B cell (primary cell): ENCODE measurements around the gene OTOP3. TPM values are rescaled to one million over a fixed set of nuclear protein-coding genes. Genes with fewer than 3 reads are reported as not detected.
"Not testable (repeated sequence)": the region's sequence is repeated elsewhere in the genome, so short reads cannot be mapped to it uniquely, and the experiment has no call there.

Source experiments
- ATAC-seq: fragments of 200-7000 bp; cut with Tn5 transposase; one replicate; pipeline ENCODE4 v1.10.0; 2021; ENCODE audit warnings: low read depth, mild to moderate bottlenecking, moderate number of reproducible peaks, moderate library complexity
- CTCF ChIA-PET: fragments of 350-600 bp; sonication (Branson Sonifier 250); formaldehyde crosslinking; loops from one replicate; lab custom pipeline; 2021; ENCODE audit warnings: antibody characterized with exemption, inconsistent platforms; lab: Charles Lee
- POLR2A ChIA-PET: fragments of 350-600 bp; sonication (Branson Sonifier 250); formaldehyde crosslinking; loops from one replicate; lab custom pipeline; 2021; ENCODE audit warnings: antibody characterized with exemption; lab: Charles Lee
- DNase-seq: peaks from one replicate; pipeline ENCODE4 v3.0.0; 2013
- H2AFZ ChIP-seq: 2 replicates; pipeline ENCODE4 v1.6.1; 2012; ENCODE audit warnings: mild to moderate bottlenecking, low read depth, low read length; ENCODE audit not compliant: insufficient read depth, poor library complexity, severe bottlenecking
- H3K27ac ChIP-seq, 2 donors: 1 replicate in 1 of 2; 2 replicates in 1 of 2; pipeline ENCODE4 v1.5.1; 2012 to 2013; ENCODE audit warnings: low read length in 2 of 2, mild to moderate bottlenecking in 2 of 2, moderate library complexity in 1 of 2
- H3K27me3 ChIP-seq, 4 experiments: fragments of 200-600 bp in 1 of 4; sonication (generic) in 1 of 4; replicated peaks in 1 of 4; 1 replicate in 2 of 4; 2 replicates in 2 of 4; pipeline versions ENCODE4 v1.6.1 to v1.7.0; 2013 to 2016; ENCODE audit warnings: low read length in 3 of 4, mild to moderate bottlenecking in 2 of 4, mixed read lengths in 1 of 4, moderate library complexity in 1 of 4; ENCODE audit not compliant: insufficient read depth in 4 of 4, control insufficient read depth in 3 of 4; ENCODE audit errors: control extremely low read depth in 1 of 4
- H3K36me3 ChIP-seq, 2 experiments: replicated peaks in 1 of 2; 1 replicate in 1 of 2; 2 replicates in 1 of 2; pipeline versions ENCODE4 v1.6.1 to v1.7.1; 2013; ENCODE audit warnings: low read length in 1 of 2; ENCODE audit not compliant: insufficient read depth in 2 of 2, control insufficient read depth in 1 of 2; ENCODE audit errors: control extremely low read depth in 1 of 2, extremely low read depth in 1 of 2
- H3K4me1 ChIP-seq, 2 donors: fragments of 200-600 bp in 1 of 2; sonication (generic) in 1 of 2; 1 replicate in 1 of 2; 2 replicates in 1 of 2; pipeline versions ENCODE4 v1.5.1 to v1.6.1; 2013 to 2017; ENCODE audit warnings: low read length in 2 of 2; ENCODE audit not compliant: control insufficient read depth in 2 of 2, insufficient read depth in 2 of 2
- H3K4me2 ChIP-seq: replicated peaks from 2 replicates; pipeline ENCODE3; 2012; ENCODE audit warnings: mild to moderate bottlenecking, low read depth, low read length; ENCODE audit not compliant: poor library complexity, severe bottlenecking
- H3K4me3 ChIP-seq, 5 experiments: fragments of 200-600 bp in 1 of 5; sonication (generic) in 1 of 5; 1 replicate in 3 of 5; 2 replicates in 2 of 5; pipeline versions ENCODE4 v1.5.1 to v1.7.0; 2011 to 2016; ENCODE audit warnings: low read length in 4 of 5, mild to moderate bottlenecking in 4 of 5, low read depth in 2 of 5, control low read depth in 1 of 5, moderate library complexity in 1 of 5; ENCODE audit not compliant: insufficient read depth in 1 of 5; ENCODE audit errors: control extremely low read depth in 1 of 5, extremely low read depth in 1 of 5
- H3K79me2 ChIP-seq: fragments of 200-600 bp; sonication (generic); one replicate; pipeline ENCODE4 v1.6.0; 2016; ENCODE audit warnings: low read length; ENCODE audit not compliant: control insufficient read depth, insufficient read depth
- H3K9ac ChIP-seq: fragments of 200-600 bp; sonication (generic); 2 replicates; pipeline ENCODE4 v1.6.1; 2017; ENCODE audit warnings: mild to moderate bottlenecking, low read length, moderate library complexity
- H3K9me3 ChIP-seq, 3 donors: one replicate each; pipeline versions ENCODE4 v1.6.1 to v1.7.1; 2013; ENCODE audit warnings: low read length in 2 of 3; ENCODE audit not compliant: control insufficient read depth in 2 of 3, insufficient read depth in 1 of 3; ENCODE audit errors: control extremely low read depth in 1 of 3
- H4K20me1 ChIP-seq: 2 replicates; pipeline ENCODE4 v1.6.0; 2012; ENCODE audit warnings: mild to moderate bottlenecking, low read length; ENCODE audit not compliant: insufficient read depth, control insufficient read depth, poor library complexity, severe bottlenecking
- H3K27ac Mint-ChIP-seq: one replicate; pipeline ENCODE4 v1.8.0; 2021; ENCODE audit warnings: mixed read lengths
- H3K27me3 Mint-ChIP-seq: one replicate; pipeline ENCODE4 v1.8.0; 2021; ENCODE audit warnings: mixed read lengths
- H3K4me1 Mint-ChIP-seq: one replicate; pipeline ENCODE4 v1.8.0; 2021; ENCODE audit warnings: mixed read lengths
- H3K4me3 Mint-ChIP-seq: one replicate; pipeline ENCODE4 v1.8.0; 2021; ENCODE audit warnings: mixed read lengths
- H3K9me3 Mint-ChIP-seq: one replicate; pipeline ENCODE4 v1.8.0; 2022; ENCODE audit warnings: mixed read lengths; ENCODE audit not compliant: insufficient read depth
- EZH2 ChIP-seq: IDR thresholded peaks from 2 replicates; pipeline ENCODE4 v1.6.1; 2012; ENCODE audit warnings: borderline replicate concordance, low read depth, mild to moderate bottlenecking, moderate library complexity, low read length; ENCODE audit not compliant: insufficient read depth, poor library complexity, severe bottlenecking
- WGBS: methylation state at CpG from one replicate; pipeline ENCODE4 v1.1.5; 2013; ENCODE audit warnings: missing lambda C conversion rate; ENCODE audit not compliant: insufficient coverage; 5-methylcytosine and 5-hydroxymethylcytosine counted together
- intact Hi-C: fragments of 100-400 bp; cut with micrococcal nuclease; formaldehyde crosslinking; loops from one replicate; pipeline ENCODE4 v1.10.0; 2022
- polyA plus RNA-seq: library from polyadenylated mRNA; depleted of rRNA; stranded (reverse); fragments of >200 nt; gene quantifications from 2 replicates; pipeline ENCODE4 v1.2.3, GENCODE V29; 2012
- total RNA-seq, 2 donors: library from RNA; stranded (reverse); fragments of 120-200 nt in 1 of 2; gene quantifications; 1 replicate in 1 of 2; 2 replicates in 1 of 2; pipeline versions ENCODE4 v1.2.3 to v1.2.4, GENCODE V29; 2013 to 2022
- TF ChIP-seq, protein P1 (sequence below): fragments of 200-600 bp; IDR thresholded peaks from one replicate; pipeline ENCODE4 v1.8.0; 2022; ENCODE audit warnings: antibody characterized with exemption, mild to moderate bottlenecking

Gene OTOP3
- total and polyA plus RNA-seq, 2 donors (not counting 1 experiment from before 2014, with no cell fraction given): not detected

DNA sequence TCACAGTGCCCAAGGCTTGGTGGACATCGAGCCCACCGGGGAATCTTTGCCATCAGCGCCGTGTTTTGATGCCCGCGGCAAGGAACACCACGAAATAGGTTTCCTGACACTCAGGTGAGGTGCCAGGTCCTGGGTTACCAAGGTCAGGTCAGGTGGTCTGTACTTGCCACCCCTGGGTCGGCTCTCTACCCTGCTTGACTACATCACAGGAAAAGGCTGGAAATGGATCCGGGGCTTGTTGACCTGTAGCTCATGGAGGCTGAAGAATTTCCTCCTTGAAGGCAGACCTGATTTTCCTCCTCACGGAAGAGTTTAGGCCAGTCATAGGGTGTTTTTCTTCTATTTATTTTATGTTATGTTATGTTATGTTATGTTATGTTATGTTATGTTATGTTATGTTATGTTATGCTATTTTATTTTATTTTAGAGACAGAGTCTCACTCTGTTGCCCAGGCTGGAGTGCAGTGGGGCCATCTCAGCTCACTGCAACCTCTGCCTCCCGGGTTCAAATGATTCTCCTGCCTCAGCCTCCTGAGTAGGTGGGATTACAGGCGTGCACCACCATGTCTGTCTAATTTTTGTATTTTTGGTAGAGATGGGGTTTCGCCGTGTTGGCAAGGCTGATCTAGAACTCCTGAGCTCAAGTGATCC is 47.1 kb downstream of the OTOP3 start:
- H3K4me1 Mint-ChIP-seq: peaks cover 17% of the 10 kb centered on the region
- not testable (repeated sequence) for H3K27ac ChIP-seq, H4K20me1 ChIP-seq, H3K36me3 ChIP-seq, H3K9me3 ChIP-seq, H3K9me3 Mint-ChIP-seq, ATAC-seq, H3K79me2 ChIP-seq, H3K27ac Mint-ChIP-seq, DNase-seq
- Histone ChIP-seq H3K4me1 (peaks cover 18 to 24% of the 10 kb centered on the region in 2 donors), H3K9ac (peak overlapping the region; percentile 69), H3K4me3 (peak overlapping the region in 4 of 5 experiments; percentile 60 to 67 (median 62)), H3K27me3 (peaks cover 0 to 56% (median 13%) of the 10 kb centered on the region in 4 experiments), H3K4me2 (peak overlapping the region; percentile 88), H2AFZ (peak overlapping the region; percentile 76)
- H3K27me3 Mint-ChIP-seq: peaks cover 25% of the 10 kb centered on the region
- 21% methylated on average over 11 of the region's 14 CpGs for WGBS
- CTCF ChIA-PET: interaction anchor here (0.9 to 1.4 kb wide), 3 partner anchors 21 to 29 kb away, joined by 3 to 5 read pairs (median 4); partner anchors contain the start of gene MRPL58
- peak overlapping the region; percentile 94 for H3K4me3 Mint-ChIP-seq
- POLR2A ChIA-PET: interaction anchor here (1.0 kb wide), 1 partner anchor 30 kb away, joined by 3 read pairs; the partner anchor contains the start of gene MRPL58
- intact Hi-C loops: loop anchor here (1.0 kb wide), 1 partner anchor 30 kb away; the partner anchor contains the start of gene MRPL58

DNA sequence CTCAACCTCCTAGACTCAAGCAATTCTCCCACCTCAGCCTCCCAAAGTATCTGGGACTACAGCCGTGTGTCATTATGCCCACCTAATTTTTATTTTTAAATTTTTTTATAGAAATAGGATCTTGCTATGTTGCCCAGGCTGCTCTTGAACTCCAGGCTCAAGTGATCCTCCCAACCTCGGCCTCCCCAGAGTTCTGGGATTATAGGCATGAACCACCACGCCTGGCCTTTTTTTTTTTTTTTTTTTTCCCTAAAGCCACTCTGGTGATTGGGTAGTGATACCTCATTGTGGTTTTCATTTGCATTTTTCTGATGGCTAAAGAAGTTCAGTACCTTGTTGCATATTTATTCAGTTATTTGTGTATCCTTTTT is 50.5 kb downstream of the OTOP3 start:
- no CpG with 5 or more reads among the region's 3 CpGs for WGBS
- Histone ChIP-seq H3K9me3 (peaks cover 0 to 12% (median 0%) of the 10 kb centered on the region in 3 donors), H2AFZ (no peak overlapping the region), H3K4me2 (no peak overlapping the region), H3K79me2 (no peaks in the 10 kb centered on the region), H3K9ac (no peak overlapping the region), H3K27ac (no peak overlapping the region), H3K4me1 (peaks cover 24 to 30% of the 10 kb centered on the region in 2 donors), H3K4me3 (no peak overlapping the region), H3K36me3 (no peaks in the 10 kb centered on the region), H4K20me1 (no peaks in the 10 kb centered on the region), H3K27me3 (peaks cover 0 to 50% (median 18%) of the 10 kb centered on the region in 4 experiments)
- no peak overlapping the region for H3K27ac Mint-ChIP-seq
- intact Hi-C loops: loop anchor here (2.0 kb wide), 1 partner anchor 61 kb away; the partner anchor contains the start of genes ATP5PD and KCTD2
- ATAC-seq (no peak), DNase-seq (no peak)
- CTCF ChIA-PET: no interaction called here
- POLR2A ChIA-PET: no interaction called here
- no peaks in the 10 kb centered on the region for H3K9me3 Mint-ChIP-seq
- peaks cover 13% of the 10 kb centered on the region for H3K27me3 Mint-ChIP-seq
- H3K4me1 Mint-ChIP-seq: peaks cover 18% of the 10 kb centered on the region
- no peak overlapping the region for H3K4me3 Mint-ChIP-seq
- TF ChIP-seq EZH2: no peak
- TF ChIP-seq, protein P1, sequence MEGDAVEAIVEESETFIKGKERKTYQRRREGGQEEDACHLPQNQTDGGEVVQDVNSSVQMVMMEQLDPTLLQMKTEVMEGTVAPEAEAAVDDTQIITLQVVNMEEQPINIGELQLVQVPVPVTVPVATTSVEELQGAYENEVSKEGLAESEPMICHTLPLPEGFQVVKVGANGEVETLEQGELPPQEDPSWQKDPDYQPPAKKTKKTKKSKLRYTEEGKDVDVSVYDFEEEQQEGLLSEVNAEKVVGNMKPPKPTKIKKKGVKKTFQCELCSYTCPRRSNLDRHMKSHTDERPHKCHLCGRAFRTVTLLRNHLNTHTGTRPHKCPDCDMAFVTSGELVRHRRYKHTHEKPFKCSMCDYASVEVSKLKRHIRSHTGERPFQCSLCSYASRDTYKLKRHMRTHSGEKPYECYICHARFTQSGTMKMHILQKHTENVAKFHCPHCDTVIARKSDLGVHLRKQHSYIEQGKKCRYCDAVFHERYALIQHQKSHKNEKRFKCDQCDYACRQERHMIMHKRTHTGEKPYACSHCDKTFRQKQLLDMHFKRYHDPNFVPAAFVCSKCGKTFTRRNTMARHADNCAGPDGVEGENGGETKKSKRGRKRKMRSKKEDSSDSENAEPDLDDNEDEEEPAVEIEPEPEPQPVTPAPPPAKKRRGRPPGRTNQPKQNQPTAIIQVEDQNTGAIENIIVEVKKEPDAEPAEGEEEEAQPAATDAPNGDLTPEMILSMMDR: no peak
